Fibroblast of skin of right quadriceps (primary cell): ENCODE data around the gene AQP12B.
"Not testable (repeated sequence)": the region's sequence is repeated elsewhere in the genome, so short reads cannot be mapped to it uniquely, and the experiment has no call there.

ENCODE experiments used
- DNase-seq: peaks from one replicate; pipeline ENCODE4 v3.0.0-alpha.2; 2013

The AQP12B gene

DNA sequence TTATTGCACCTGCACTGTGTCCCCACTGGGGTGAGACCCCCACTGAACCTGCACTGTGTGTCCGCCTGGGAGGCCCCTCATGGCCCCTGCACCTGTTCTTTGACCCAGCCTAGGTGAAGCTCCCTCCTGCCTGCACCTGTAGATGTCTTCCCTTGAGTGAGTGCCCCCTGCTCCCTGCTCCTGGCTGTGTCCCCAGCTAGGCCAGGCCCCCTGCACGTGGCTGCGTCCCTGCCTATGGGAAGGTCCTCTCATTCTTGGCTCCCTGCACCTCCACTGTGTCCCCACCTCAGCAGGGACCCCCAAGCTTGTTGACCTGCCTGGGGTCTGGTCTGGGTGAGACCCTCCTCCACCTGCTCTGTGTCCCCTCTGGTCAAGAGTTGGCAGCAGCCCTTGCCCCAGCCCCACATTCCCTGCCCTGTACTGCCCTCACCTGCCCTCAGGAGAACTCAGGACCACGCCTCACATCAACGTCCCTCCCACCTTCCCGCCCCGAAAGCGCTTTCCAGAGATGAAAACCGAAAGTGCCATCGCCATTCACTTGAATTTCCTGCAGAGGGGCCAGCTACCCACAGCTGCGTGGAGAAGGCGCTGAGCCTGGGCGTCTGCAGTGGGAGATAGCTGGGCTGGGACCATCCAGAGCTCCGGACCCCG lies 769 bp upstream of the AQP12B start:
- not testable (repeated sequence) for DNase-seq

DNA sequence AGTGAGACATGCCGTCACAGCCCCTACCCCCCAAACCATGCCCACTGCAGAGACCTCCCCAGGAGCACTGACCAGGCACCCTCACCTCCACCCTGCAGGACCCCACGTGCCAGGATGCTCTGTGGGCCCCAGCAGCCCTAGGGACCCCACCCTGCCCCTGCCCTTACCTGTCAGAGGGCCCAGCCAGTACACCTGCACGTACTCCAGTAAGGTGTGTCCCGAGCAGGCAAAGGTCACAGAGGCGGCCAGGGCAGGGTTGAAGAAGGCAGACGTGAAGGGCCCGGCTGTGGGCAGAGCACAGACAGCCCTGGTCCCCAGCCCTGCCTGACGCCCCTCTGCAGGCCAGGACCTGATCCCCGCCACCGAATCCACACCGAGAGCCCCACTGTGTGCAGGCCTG lies 2.5 kb downstream of the AQP12B start:
- DNase-seq, result not testable (repeated sequence)

DNA sequence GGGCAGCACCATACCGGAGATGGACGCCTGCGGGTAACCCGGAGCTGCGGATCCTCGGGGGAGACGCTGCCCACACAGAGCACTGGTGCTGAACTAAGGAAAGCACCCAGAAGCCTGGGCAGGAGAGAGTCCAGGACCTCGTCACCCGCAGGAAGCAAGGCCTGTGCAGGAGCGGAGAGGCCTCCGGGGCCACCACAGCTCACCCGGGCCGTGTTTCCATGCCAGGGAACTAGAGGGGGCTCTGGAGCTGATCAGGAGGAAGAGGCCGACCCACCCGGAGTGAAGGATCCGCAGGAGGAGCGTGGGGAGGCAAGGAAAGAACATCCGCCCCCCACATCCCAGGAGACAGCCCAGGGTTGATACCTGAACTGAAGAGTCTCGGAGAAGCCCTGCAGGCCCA lies 3.8 kb downstream of the AQP12B start:
- DNase-seq, result not testable (repeated sequence)

- DNase-seq, result not testable (repeated sequence)
Measured at GRCh38 chr2:240678043-240678442, 4.6 kb downstream of the AQP12B start.

GRCh38 chr2:240675345-240675744 lies 7.3 kb downstream of the AQP12B start:
- DNase-seq, result not testable (repeated sequence)

- not testable (repeated sequence) for DNase-seq
Measured at GRCh38 chr2:240674461-240675184, 8.1 kb downstream of the AQP12B start.

DNA sequence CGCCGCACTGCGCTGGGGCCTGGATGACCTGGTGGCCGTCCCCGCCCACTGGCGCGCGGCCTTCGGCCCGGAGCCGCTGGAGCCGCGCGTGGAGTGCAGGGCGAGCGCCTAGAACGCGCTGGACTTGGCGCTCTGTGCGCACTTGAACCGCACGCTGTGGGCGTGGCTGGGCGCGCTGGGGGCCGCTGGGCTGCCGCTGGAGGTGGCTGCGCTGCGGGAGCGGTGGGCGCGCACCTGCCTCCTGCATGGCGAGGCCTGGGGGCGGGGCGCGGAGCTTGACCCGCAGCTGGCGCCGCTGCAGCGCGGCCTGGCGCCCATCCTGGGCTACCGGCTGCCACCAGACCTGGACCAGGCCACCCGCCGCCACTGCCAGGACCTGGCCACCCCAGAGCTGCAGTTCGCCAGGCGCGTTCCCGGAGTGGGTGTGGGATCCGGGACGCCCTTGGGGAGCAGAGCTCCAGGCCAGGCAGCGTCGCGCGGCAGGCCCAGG lies 9.9 kb downstream of the AQP12B start:
- DNase-seq, result no peak

DNA sequence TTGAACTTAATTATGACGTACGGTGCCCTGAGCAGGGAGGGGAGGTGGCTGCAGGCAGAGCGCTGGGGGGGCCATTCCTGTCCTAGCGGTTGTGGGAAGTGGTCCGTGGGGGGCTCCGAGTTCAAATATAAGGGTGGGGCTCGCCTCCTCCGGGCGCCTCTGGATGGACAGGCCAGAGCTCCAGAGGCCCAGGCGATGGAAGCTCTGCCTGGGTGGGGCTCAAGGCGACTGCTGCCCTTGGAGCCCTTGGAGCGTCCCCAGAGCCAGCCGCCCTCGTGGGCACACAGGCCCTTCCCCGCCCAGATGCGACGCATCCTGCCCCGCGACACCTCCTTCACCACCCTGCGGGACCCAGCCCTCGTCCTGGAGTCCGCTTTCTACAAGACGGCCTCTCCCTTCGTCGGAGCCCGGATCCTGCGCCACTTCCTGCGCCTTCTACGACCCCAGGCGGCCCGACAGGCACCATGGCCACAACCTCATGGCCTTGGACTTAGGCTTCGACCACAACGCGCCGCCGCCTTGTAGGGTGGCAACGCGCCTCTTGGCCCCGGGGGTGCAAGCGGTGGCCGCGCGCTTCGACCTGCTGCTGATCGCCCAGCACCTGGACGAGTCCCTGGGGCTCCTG lies 10.5 kb downstream of the AQP12B start:
- no peak for DNase-seq

- no peak for DNase-seq
Measured at GRCh38 chr2:240670950-240671349, 11.7 kb downstream of the AQP12B start.

- DNase-seq, result no peak
Measured at GRCh38 chr2:240670402-240670801, 12.3 kb downstream of the AQP12B start.

GRCh38 chr2:240664622-240665021 lies 18.1 kb downstream of the AQP12B start:
- DNase-seq, result no peak

DNA sequence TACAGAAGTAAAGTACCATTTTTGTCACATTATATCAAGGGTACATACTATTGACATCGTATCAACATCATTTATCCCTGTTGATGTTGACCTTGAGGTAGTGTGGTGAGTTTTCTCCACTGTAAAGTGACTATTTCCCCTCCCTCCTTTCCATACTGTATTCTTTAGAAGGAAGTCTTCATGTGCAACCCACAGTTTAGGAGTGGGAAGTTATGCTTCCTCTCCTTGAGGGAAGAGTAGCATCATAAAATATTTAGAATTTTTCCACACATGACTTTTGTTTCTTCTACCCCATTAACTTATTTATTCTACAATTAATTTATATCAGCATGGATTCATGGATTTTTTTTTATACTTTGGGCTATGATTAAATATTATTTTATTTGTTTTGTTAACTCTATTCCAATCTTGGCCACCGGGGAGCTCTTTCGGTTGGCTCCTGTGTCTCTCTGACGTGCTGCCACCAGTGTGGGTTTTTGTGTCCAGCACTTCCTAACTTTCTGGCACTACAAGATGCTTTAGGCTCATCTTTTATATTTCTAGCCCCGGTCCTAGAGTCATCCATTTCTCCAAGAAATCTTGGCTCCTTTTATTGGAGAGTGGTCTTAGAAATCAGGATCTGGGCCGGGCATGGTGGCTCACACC lies 19.0 kb downstream of the AQP12B start:
- DNase-seq, result no peak

GRCh38 chr2:240662681-240663080 lies 20.0 kb downstream of the AQP12B start:
- no peak for DNase-seq

DNA sequence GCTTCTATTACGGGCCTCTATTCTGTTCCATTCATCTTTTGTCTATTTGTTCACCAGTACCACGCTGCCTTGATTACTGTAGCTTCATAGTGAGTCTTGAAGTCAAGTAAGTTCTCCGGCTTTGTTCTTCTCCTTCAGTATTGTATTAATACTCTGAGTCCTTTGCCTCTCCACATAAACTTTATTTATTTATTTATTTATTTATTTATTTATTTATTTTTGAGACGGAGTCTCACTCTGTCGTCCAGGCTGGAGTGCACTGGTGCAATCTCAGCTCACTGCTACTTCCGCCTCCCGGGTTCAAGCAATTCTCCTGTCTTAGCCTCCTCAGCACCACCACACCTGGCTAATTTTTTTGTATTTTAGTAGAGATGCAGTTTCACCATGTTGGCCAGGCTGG lies 22.8 kb downstream of the AQP12B start:
- not testable (repeated sequence) for DNase-seq

DNA sequence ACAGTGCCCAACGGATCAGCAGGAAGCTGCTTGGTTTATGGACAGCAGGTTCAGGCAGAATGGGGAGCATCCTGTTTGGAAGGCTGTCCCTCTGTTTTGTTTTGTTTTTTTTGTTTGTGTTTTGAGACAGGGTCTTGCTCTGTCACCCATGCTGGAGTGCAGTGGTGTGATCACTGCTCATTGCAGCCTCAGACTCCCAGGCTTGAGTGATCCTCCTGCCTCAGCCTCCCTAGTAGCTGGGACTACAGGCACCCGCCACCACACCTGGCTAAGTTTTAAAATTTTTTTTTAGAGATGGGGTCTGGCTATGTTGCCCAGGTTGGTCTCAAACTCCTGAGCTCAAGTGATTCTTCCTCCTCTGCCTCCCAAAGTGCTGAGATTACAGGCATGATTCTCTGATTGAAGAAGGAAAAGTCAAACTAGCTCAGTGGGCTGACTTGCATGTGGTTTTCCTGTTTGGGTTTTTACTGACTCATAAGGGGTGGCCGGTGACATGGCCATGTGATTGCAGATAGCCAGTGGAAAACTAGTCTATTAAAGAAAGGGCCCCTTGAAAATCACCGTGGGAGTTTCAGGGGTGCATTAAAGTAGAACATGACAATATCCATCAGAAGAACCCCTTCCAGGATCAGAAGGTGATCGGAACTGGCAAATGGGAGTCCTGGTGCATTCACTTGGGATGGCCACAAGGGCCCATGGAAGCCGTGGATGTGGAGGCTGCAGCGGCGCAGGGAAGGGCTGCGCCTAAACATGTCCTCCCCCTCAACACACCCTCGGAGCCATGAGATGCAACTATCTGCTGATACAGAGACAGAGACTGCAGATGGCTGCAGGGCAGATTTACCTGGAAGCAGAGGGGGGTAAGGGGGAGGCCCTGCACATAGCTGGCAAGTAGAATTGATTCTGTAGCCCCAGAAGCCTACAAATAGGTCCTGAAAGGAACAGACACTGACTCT lies 26.5 kb downstream of the AQP12B start:
- no peak for DNase-seq

DNA sequence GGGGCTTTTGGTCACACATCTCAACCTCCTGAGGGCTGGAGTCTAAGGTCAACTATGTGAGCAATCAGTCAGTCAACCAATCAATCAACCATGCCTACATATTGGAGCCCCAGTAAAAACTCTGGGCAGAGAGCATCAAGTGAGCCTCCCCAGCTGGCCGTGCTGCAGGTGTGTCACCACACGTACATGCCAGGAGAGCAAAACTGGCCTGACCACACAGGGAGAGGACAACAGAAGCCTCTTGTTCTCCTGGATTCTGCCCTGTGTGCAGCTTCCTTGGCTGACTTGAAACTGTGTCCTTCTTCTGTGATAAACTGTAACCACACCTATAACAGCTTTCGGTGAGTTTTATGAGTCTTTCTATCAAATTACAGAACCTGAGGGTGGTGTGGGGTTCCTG lies 31.5 kb downstream of the AQP12B start:
- no peak for DNase-seq

DNA sequence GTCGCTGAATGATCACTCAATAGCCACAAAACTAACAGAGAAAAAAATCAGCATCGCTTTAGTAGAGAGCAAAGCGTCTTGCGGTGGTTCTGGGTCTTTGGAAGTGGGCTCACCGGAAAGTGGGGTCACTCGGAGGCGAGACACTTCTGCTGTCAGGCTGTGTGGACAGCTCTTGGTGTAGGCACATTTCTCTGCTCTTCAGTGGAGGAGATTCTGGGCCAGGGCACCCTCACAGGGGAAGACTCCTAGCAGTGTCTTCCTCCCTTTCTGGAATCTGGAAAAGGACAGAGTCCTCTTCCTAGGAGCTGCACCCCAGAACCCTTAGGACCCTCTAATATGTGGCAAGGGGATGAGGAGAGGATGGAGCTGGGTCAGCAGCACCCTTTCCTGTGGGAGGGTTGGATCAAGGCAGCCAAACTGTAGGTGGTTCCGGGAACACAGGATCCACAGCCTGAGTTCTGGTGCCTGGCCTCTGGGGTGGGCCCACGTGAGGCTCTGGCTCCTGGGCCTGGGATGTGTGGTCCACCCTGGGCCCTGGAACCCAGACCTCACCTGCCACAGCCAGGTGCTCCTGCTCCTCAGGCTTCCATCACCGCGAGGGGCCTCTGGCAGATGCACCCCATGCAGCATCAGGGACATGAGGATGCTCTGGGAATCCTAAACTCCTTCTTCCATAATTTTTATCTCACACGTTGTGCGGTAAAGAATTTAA lies 32.3 kb downstream of the AQP12B start:
- no peak for DNase-seq

GRCh38 chr2:240649331-240649730 lies 33.4 kb downstream of the AQP12B start:
- DNase-seq, result no peak

DNA sequence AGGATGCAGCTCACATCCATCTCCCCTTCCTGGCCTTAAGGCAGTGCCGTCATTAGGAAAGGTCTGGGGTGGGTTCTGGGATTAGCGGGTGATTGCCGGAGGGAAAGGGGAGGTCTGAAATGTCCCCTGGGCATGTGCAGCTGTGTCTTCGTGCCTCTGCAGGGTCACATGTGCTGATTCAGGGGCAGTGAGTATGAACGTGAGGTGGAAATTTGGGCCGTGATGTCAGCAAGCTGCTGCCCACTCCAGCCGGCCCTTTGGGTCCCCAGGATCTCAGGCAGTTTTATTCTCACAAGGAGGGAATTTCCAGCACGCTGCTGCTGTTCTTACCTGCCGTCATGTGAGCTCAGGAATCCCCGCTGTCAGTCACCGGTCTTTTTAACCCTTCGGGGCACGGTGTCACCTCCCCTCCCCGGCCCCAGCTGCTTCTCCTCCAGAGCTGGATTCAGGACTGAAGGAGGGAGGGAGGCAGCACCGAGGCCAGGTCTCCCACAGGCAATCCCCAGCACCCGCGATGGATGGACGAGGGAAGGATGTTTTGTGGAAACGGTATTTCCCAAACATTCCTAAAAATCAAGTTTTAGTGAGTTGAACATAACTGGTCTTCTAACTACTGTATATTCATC lies 33.9 kb downstream of the AQP12B start:
- DNase-seq, result no peak

DNA sequence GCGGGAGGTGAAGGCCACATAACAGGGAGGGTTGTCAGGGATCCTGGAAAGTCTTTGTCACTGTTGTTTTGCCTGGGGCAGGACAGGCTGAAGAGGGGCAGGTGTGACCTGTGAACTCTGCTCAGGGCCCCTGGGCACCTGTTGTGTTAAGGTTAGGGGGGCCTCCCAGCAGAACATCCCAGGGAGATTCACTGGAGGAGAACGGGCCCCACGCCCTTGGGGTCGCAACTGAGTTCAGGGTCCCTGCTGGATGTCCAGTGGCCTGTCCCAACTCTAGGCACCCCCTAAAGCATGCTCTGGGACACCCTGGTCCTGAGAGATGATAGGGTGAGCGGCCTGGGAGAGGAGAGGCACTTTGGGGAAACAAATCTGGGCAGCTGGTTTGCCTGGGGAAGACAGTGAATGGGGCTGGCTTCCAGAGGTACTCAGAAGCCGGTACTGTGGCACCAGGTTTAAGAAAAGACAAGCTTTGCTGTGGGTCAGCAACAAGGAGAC lies 34.5 kb downstream of the AQP12B start:
- no peak for DNase-seq
